ENCODE results near the gene CEP57L1.
"Not testable (repeated sequence)": the region's sequence is repeated elsewhere in the genome, so short reads cannot be mapped to it uniquely, and the experiment has no call there.

CEP57L1 gene

GRCh38 chr6:109179507-109179906 lies 84.2 kb downstream of the CEP57L1 start:
- no peak for DNase-seq

GRCh38 chr6:109182578-109182977 lies 87.3 kb downstream of the CEP57L1 start:
- DNase-seq, result no peak

- peak in 1 of 2 experiments; percentile 5 for DNase-seq
Observed at GRCh38 chr6:109183109-109183650, 87.9 kb downstream of the CEP57L1 start.

GRCh38 chr6:109184638-109185037 lies 89.3 kb downstream of the CEP57L1 start:
- DNase-seq, result no peak

- no peak for DNase-seq
Observed at GRCh38 chr6:109186012-109186411, 90.7 kb downstream of the CEP57L1 start.

- DNase-seq, result peak; percentile 9 to 44
Observed at GRCh38 chr6:109187399-109188114, 92.2 kb downstream of the CEP57L1 start.

GRCh38 chr6:109188115-109188411 lies 92.8 kb downstream of the CEP57L1 start:
- no peak for DNase-seq

- DNase-seq, result not testable (repeated sequence)
Observed at GRCh38 chr6:109191368-109191767, 96.1 kb downstream of the CEP57L1 start.

GRCh38 chr6:109192865-109193264 lies 97.6 kb downstream of the CEP57L1 start:
- DNase-seq, result no peak

GRCh38 chr6:109194880-109195279 lies 99.6 kb downstream of the CEP57L1 start:
- no peak for DNase-seq

- DNase-seq, result no peak
Observed at GRCh38 chr6:109197061-109197460, 101.8 kb downstream of the CEP57L1 start.

GRCh38 chr6:109202409-109203264 lies 107.3 kb downstream of the CEP57L1 start:
- no peak for DNase-seq

- no peak for DNase-seq
Observed at GRCh38 chr6:109204511-109204910, 109.2 kb downstream of the CEP57L1 start.

- DNase-seq, result no peak
Observed at GRCh38 chr6:109212683-109213082, 117.4 kb downstream of the CEP57L1 start.

Measured in NCI-H524 (cell line).